Suprapubic skin (tissue), 3 donors: ENCODE data around the gene HNRNPLL.

Experiments
- CTCF ChIP-seq, 2 donors: fragments of 200-600 bp in 1 of 2; fragments of 450-650 bp in 1 of 2; sonication (generic) in 1 of 2; IDR thresholded peaks; one replicate each; pipeline ENCODE4 v1.5.1; 2016 to 2019; ENCODE audit warnings: antibody characterized with exemption in 2 of 2, mild to moderate bottlenecking in 1 of 2, moderate library complexity in 1 of 2
- POLR2AphosphoS5 ChIP-seq, 3 donors: sonication (generic); formaldehyde crosslinking; IDR thresholded peaks; one replicate each; pipeline ENCODE4 v1.6.1; 2017; ENCODE audit warnings: antibody characterized with exemption in 3 of 3

GRCh38 chr2:38602136-38602731 is 494 bp downstream of the HNRNPLL start:
- TF ChIP-seq POLR2AphosphoS5 (IDR thresholded peaks at IDR 0.05) (no peak), CTCF (IDR thresholded peaks at IDR 0.05) (no peak)
